Astrocyte (in vitro differentiated cells and primary cell): ENCODE results near the gene VPS13D. TPM values are rescaled to one million over a fixed set of nuclear protein-coding genes. Genes with fewer than 3 reads are reported as not detected.

Source experiments
- DNase-seq: peaks from one replicate; pipeline ENCODE4 v3.0.0-alpha.2; 2010; ENCODE audit warnings: low read depth
- FAIRE-seq: peaks from 2 replicates; lab custom pipeline; 2011; peaks lifted over from hg19 to GRCh38; lab: Jason Lieb, UNC
- H2AFZ ChIP-seq: 2 replicates; pipeline ENCODE4 v1.6.0; 2012; ENCODE audit warnings: low read depth, low read length, inconsistent platforms
- H3K27ac ChIP-seq: 2 replicates; pipeline ENCODE4 v1.5.1; 2011; ENCODE audit warnings: low read depth, low read length, inconsistent platforms
- H3K27me3 ChIP-seq: 2 replicates; pipeline ENCODE4 v1.6.0; 2011; ENCODE audit warnings: low read length, inconsistent platforms; ENCODE audit not compliant: insufficient read depth
- H3K36me3 ChIP-seq: 2 replicates; pipeline ENCODE4 v1.5.1; 2011; ENCODE audit warnings: low read length, inconsistent platforms; ENCODE audit not compliant: insufficient read depth
- H3K4me1 ChIP-seq: 2 replicates; pipeline ENCODE4 v1.5.1; 2011; ENCODE audit warnings: low read length, inconsistent platforms; ENCODE audit not compliant: insufficient read depth
- H3K4me2 ChIP-seq: 2 replicates; pipeline ENCODE4 v1.6.0; 2012; ENCODE audit warnings: low read length, inconsistent platforms
- H3K4me3 ChIP-seq: 2 replicates; pipeline ENCODE4 v1.5.1; 2011; ENCODE audit warnings: low read depth, mild to moderate bottlenecking, low read length, inconsistent platforms; ENCODE audit not compliant: insufficient read depth
- H3K79me2 ChIP-seq: 2 replicates; pipeline ENCODE4 v1.6.0; 2012; ENCODE audit warnings: mild to moderate bottlenecking, low read length, inconsistent platforms; ENCODE audit not compliant: insufficient read depth
- H3K9ac ChIP-seq: 2 replicates; pipeline ENCODE4 v1.6.0; 2012; ENCODE audit warnings: mild to moderate bottlenecking, low read length, inconsistent platforms
- H3K9me3 ChIP-seq: 2 replicates; pipeline ENCODE4 v1.5.1; 2012; ENCODE audit warnings: low read depth, mild to moderate bottlenecking, low read length, inconsistent platforms; ENCODE audit not compliant: insufficient read depth
- H4K20me1 ChIP-seq: 2 replicates; pipeline ENCODE4 v1.6.0; 2012; ENCODE audit warnings: low read length, inconsistent platforms; ENCODE audit not compliant: insufficient read depth
- H3K27ac Mint-ChIP-seq: one replicate; pipeline ENCODE4 v1.8.0; 2021; ENCODE audit warnings: mild to moderate bottlenecking, mixed read lengths; ENCODE audit not compliant: unreplicated experiment
- H3K27me3 Mint-ChIP-seq: one replicate; pipeline ENCODE4 v1.8.0; 2021; ENCODE audit warnings: low read depth, mixed read lengths; ENCODE audit not compliant: unreplicated experiment
- H3K36me3 Mint-ChIP-seq: one replicate; pipeline ENCODE4 v1.8.0; 2021; ENCODE audit warnings: low read depth, mixed read lengths; ENCODE audit not compliant: unreplicated experiment
- H3K4me1 Mint-ChIP-seq: one replicate; pipeline ENCODE4 v1.8.0; 2021; ENCODE audit warnings: low read depth, mixed read lengths; ENCODE audit not compliant: unreplicated experiment
- H3K4me3 Mint-ChIP-seq: one replicate; pipeline ENCODE4 v1.8.0; 2021; ENCODE audit warnings: mild to moderate bottlenecking, moderate library complexity, mixed read lengths; ENCODE audit not compliant: unreplicated experiment
- H3K9me3 Mint-ChIP-seq: one replicate; pipeline ENCODE4 v1.8.0; 2021; ENCODE audit warnings: mild to moderate bottlenecking, mixed read lengths; ENCODE audit not compliant: unreplicated experiment
- CTCF ChIP-seq: IDR thresholded peaks from 2 replicates; pipeline ENCODE4 v1.5.1; 2011; ENCODE audit warnings: low read depth, mild to moderate bottlenecking, inconsistent platforms, low read length, moderate library complexity; ENCODE audit not compliant: insufficient read depth
- EZH2 ChIP-seq: IDR thresholded peaks from 2 replicates; pipeline ENCODE4 v1.6.1; 2012; ENCODE audit warnings: mild to moderate bottlenecking, low read length, inconsistent platforms; ENCODE audit not compliant: insufficient read depth
- total RNA-seq: library from RNA; stranded (reverse); gene quantifications from 2 replicates; pipeline ENCODE4 v1.2.1, GENCODE V29; 2021

VPS13D gene
- total RNA-seq, 1 donor from 2014 or later = 25.9 TPM

DNA sequence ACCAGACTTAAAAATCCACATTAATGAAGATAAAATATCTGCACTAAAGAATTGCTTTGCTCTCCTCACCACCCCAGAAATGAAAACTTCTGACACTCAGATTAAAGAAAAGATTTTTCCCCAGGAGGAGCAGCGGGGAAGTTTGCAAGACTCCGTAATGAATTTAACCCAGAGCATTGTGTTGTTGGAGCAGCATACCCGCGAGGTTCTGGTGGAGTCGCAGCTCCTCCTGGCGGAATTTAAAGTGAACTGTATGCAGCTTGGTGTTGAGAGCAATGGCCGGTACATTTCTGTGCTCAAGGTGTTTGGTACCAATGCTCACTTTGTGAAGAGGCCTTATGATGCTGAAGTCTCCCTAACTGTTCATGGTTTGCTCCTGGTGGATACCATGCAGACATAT is 46.4 kb downstream of the VPS13D start:
- Histone ChIP-seq H3K4me1 (no peaks in the 10 kb centered on the region), H3K9me3 (no peaks in the 10 kb centered on the region), H3K27me3 (no peaks in the 10 kb centered on the region), H3K4me3 (no peak overlapping the region), H3K27ac (no peak overlapping the region), H3K79me2 (peaks cover 8% of the 10 kb centered on the region), H3K36me3 (peaks cover 34% of the 10 kb centered on the region), H4K20me1 (peaks cover 15% of the 10 kb centered on the region), H2AFZ (no peak overlapping the region), H3K4me2 (no peak overlapping the region), H3K9ac (no peak overlapping the region)
- Mint-ChIP-seq H3K4me3 (no peak overlapping the region), H3K4me1 (peaks cover 2% of the 10 kb centered on the region), H3K36me3 (peaks cover 18% of the 10 kb centered on the region), H3K27ac (no peak overlapping the region), H3K27me3 (no peaks in the 10 kb centered on the region), H3K9me3 (no peaks in the 10 kb centered on the region)
- peak; percentile 32 for TF ChIP-seq CTCF
- no peak for TF ChIP-seq EZH2
- DNase-seq (no peak), FAIRE-seq (no peak)

DNA sequence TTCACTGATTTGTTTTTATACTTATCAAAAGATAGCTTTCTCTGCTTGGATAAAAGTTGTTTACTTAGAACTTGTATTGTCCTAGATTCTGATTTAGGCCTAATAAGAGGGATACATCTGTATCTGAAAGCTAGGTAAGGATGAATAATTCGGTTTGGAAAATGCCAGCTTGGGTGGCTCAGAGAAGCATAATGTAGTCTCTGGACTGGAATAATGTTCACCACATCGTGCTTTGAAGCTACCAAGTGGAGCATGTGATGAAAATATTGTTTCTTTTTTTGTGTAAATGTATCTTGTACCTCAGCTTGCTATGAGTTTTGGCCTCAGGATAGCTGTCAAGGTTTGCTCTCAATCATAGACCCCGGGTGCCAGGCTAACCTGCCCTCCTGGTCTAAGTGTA is 49.2 kb downstream of the VPS13D start:
- Histone ChIP-seq H3K4me3 (no peak overlapping the region), H3K27ac (no peak overlapping the region), H3K79me2 (peaks cover 9% of the 10 kb centered on the region), H3K4me2 (no peak overlapping the region), H3K4me1 (no peaks in the 10 kb centered on the region), H3K9ac (no peak overlapping the region), H3K36me3 (peaks cover 47% of the 10 kb centered on the region), H3K9me3 (no peaks in the 10 kb centered on the region), H3K27me3 (no peaks in the 10 kb centered on the region), H2AFZ (no peak overlapping the region), H4K20me1 (peaks cover 18% of the 10 kb centered on the region)
- DNase-seq (no peak), FAIRE-seq (no peak)
- no peaks in the 10 kb centered on the region for H3K9me3 Mint-ChIP-seq
- no peak for TF ChIP-seq EZH2
- TF ChIP-seq CTCF = no peak
- peaks cover 22% of the 10 kb centered on the region for H3K36me3 Mint-ChIP-seq
- peaks cover 2% of the 10 kb centered on the region for H3K4me1 Mint-ChIP-seq
- no peak overlapping the region for H3K27ac Mint-ChIP-seq
- H3K4me3 Mint-ChIP-seq = no peak overlapping the region
- H3K27me3 Mint-ChIP-seq = no peaks in the 10 kb centered on the region

GRCh38 chr1:12279728-12280464 is 50.1 kb downstream of the VPS13D start:
- Mint-ChIP-seq H3K27me3 (no peaks in the 10 kb centered on the region), H3K27ac (no peak overlapping the region), H3K36me3 (peaks cover 26% of the 10 kb centered on the region), H3K4me3 (no peak overlapping the region), H3K9me3 (no peaks in the 10 kb centered on the region), H3K4me1 (peaks cover 2% of the 10 kb centered on the region)
- Histone ChIP-seq H3K36me3 (peaks cover 49% of the 10 kb centered on the region), H3K79me2 (peaks cover 9% of the 10 kb centered on the region), H3K9me3 (no peaks in the 10 kb centered on the region), H3K27me3 (no peaks in the 10 kb centered on the region), H3K4me3 (no peak overlapping the region), H2AFZ (no peak overlapping the region), H3K27ac (no peak overlapping the region), H4K20me1 (peaks cover 18% of the 10 kb centered on the region), H3K4me1 (no peaks in the 10 kb centered on the region), H3K9ac (no peak overlapping the region), H3K4me2 (no peak overlapping the region)
- FAIRE-seq = no peak
- TF ChIP-seq CTCF (no peak), EZH2 (no peak)
- DNase-seq = no peak
